A673 (cell line): Measurements from ENCODE around the gene SCTR. TPM values are rescaled to one million over a fixed set of nuclear protein-coding genes. Genes with fewer than 3 reads are reported as not detected.

ENCODE experiments used
- BruUV-seq: library from RNA; stranded (reverse); fragments of 400-500 nt; replicated peaks from 2 replicates; lab custom pipeline; 2021; lab: Mats Ljungman, UMichigan
- CTCF ChIA-PET: fragments of 300-600 bp; sonication (Branson Sonifier 250); formaldehyde crosslinking; loops from one replicate; lab custom pipeline; 2022; ENCODE audit warnings: antibody characterized with exemption; lab: Charles Lee
- POLR2A ChIA-PET: fragments of 300-600 bp; sonication (Branson Sonifier 250); formaldehyde crosslinking; loops from one replicate; lab custom pipeline; 2022; ENCODE audit warnings: antibody characterized with exemption; ENCODE audit not compliant: low non-redundant PET; lab: Charles Lee
- DNase-seq: peaks from one replicate; pipeline ENCODE4 v3.0.0-alpha.2; 2015; ENCODE audit warnings: low spot score
- H3K27ac ChIP-seq: fragments of 200-600 bp; sonication (generic); 2 replicates; pipeline ENCODE4 v1.5.1; 2016; ENCODE audit warnings: mixed run types, low read depth, mild to moderate bottlenecking, mixed read lengths, antibody characterized with exemption, low read length; ENCODE audit not compliant: poor library complexity, severe bottlenecking
- H3K27me3 ChIP-seq: fragments of 200-600 bp; sonication (generic); replicated peaks from 2 replicates; pipeline ENCODE4 v1.6.1; 2017; ENCODE audit warnings: mixed run types, low read depth, mild to moderate bottlenecking, mixed read lengths, antibody characterized with exemption, low read length; ENCODE audit not compliant: insufficient read depth, poor library complexity
- H3K36me3 ChIP-seq: fragments of 200-600 bp; sonication (generic); 2 replicates; pipeline ENCODE4 v1.6.1; 2016; ENCODE audit warnings: mixed run types, mild to moderate bottlenecking, mixed read lengths, antibody characterized with exemption, low read length; ENCODE audit not compliant: insufficient read depth, poor library complexity, severe bottlenecking
- H3K4me1 ChIP-seq: fragments of 200-600 bp; sonication (generic); 2 replicates; pipeline ENCODE4 v1.6.1; 2017; ENCODE audit warnings: mixed run types, mild to moderate bottlenecking, mixed read lengths, antibody characterized with exemption, low read length; ENCODE audit not compliant: insufficient read depth, poor library complexity, severe bottlenecking
- H3K4me3 ChIP-seq: fragments of 200-600 bp; sonication (generic); 2 replicates; pipeline ENCODE4 v1.5.1; 2016; ENCODE audit warnings: low read depth, mixed run types, mild to moderate bottlenecking, mixed read lengths, low read length; ENCODE audit not compliant: poor library complexity, severe bottlenecking
- H3K9me3 ChIP-seq: fragments of 200-600 bp; sonication (generic); 2 replicates; pipeline ENCODE4 v1.6.1; 2016; ENCODE audit warnings: mixed run types, low read depth, mild to moderate bottlenecking, mixed read lengths, antibody characterized with exemption, low read length; ENCODE audit not compliant: poor library complexity, severe bottlenecking
- EZH2 ChIP-seq: fragments of 200-600 bp; sonication (generic); IDR thresholded peaks from 2 replicates; pipeline ENCODE4 v1.6.1; 2017; ENCODE audit warnings: borderline replicate concordance, low read depth, mild to moderate bottlenecking, mixed read lengths, antibody characterized with exemption, low read length; ENCODE audit not compliant: poor library complexity, severe bottlenecking
- intact Hi-C: fragments of 100-400 bp; cut with micrococcal nuclease; formaldehyde crosslinking; loops from one replicate; pipeline ENCODE4 v1.10.0; 2022; ENCODE audit not compliant: unreplicated experiment
- total RNA-seq: library from RNA; stranded (reverse); gene quantifications from 2 replicates; pipeline ENCODE4 v1.2.3, GENCODE V29; 2021
- TF ChIP-seq, protein P1 (sequence below): fragments of 300-800, 200-600 bp; sonication (generic); conservative IDR thresholded peaks from 2 replicates; pipeline ENCODE4 v1.5.1; 2017; ENCODE audit warnings: low read depth, mild to moderate bottlenecking, antibody characterized with exemption, low read length, moderate library complexity, mixed read lengths

The SCTR gene
- total RNA-seq, 1 experiment from 2014 or later, result not detected

- no peak overlapping the region for H3K4me3 ChIP-seq
- H3K4me1 ChIP-seq, result peaks cover 13% of the 10 kb centered on the region
- no TSS peak for BruUV-seq
- no peak overlapping the region for H3K27ac ChIP-seq
- H3K27me3 ChIP-seq, result no peaks in the 10 kb centered on the region
- POLR2A ChIA-PET, result interaction anchor here (0.5 kb wide), 1 partner anchor 749 kb away, joined by 5 read pairs; no protein-coding TSS in a partner anchor
- peaks cover 19% of the 10 kb centered on the region for H3K9me3 ChIP-seq
- intact Hi-C loops, result no loop called here
- no peaks in the 10 kb centered on the region for H3K36me3 ChIP-seq
- TF ChIP-seq, protein P1, sequence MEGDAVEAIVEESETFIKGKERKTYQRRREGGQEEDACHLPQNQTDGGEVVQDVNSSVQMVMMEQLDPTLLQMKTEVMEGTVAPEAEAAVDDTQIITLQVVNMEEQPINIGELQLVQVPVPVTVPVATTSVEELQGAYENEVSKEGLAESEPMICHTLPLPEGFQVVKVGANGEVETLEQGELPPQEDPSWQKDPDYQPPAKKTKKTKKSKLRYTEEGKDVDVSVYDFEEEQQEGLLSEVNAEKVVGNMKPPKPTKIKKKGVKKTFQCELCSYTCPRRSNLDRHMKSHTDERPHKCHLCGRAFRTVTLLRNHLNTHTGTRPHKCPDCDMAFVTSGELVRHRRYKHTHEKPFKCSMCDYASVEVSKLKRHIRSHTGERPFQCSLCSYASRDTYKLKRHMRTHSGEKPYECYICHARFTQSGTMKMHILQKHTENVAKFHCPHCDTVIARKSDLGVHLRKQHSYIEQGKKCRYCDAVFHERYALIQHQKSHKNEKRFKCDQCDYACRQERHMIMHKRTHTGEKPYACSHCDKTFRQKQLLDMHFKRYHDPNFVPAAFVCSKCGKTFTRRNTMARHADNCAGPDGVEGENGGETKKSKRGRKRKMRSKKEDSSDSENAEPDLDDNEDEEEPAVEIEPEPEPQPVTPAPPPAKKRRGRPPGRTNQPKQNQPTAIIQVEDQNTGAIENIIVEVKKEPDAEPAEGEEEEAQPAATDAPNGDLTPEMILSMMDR, result no peak
- no peak for TF ChIP-seq EZH2
- CTCF ChIA-PET, result interaction anchor here (0.9 kb wide), 1 partner anchor 20 kb away, joined by 3 read pairs; no protein-coding TSS in a partner anchor
- no peak for DNase-seq
Observed at GRCh38 chr2:119536707-119537106, 12.4 kb upstream of the SCTR start.

DNA sequence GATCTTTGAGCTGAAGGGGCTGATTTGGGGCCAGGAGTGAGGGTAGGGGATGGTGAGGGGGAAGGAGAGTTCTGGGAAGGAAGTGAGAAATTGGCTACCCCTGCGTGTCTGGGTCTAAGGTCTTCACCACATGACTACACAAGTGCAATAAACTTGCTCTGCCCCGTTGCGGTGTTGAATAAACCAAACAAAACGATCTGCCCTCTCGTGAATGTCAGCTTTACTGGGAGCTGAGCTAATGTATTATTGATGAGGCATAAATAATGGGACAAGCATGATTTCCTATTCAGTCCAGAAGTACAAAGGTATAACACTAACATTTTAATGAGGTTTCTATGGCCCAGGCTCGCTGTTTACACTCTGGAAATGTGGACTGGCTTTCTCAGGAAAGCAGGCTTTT is 11.9 kb upstream of the SCTR start:
- ChIA-PET POLR2A (interaction anchor here (0.6 kb wide), 1 partner anchor 19 kb away, joined by 3 read pairs; no protein-coding TSS in a partner anchor), CTCF (interaction anchor here (0.9 kb wide), 1 partner anchor 19 kb away, joined by 3 read pairs; no protein-coding TSS in a partner anchor)
- no TSS peak for BruUV-seq
- TF ChIP-seq, protein P1, result no peak
- no peak for TF ChIP-seq EZH2
- Histone ChIP-seq H3K4me3 (no peak overlapping the region), H3K36me3 (no peaks in the 10 kb centered on the region), H3K27ac (no peak overlapping the region), H3K27me3 (no peaks in the 10 kb centered on the region), H3K4me1 (peaks cover 13% of the 10 kb centered on the region), H3K9me3 (peaks cover 19% of the 10 kb centered on the region)
- peak; percentile 44 for DNase-seq
- intact Hi-C loops, result no loop called here

DNA sequence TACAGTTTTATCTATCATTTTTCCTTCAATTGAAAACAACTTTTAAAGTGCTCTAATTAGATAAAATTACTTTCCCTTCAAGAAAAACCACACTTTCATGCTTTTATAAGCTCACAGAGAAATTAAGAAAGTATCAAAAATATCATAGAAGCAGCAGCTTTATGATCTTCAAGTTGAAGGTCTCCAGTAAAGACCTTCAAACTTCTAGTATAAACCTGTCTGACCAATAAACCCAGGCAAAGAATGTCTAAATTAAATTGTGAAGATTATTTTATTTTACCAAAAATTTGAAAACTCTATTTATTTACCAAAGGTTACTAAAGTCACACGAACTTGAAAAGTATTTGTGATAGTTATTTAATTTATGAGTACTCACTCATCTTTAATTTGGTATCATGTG is 9.3 kb upstream of the SCTR start:
- intact Hi-C loops, result no loop called here
- ChIA-PET CTCF (no interaction called here), POLR2A (no interaction called here)

More for the DNA sequence above, 9.3 kb upstream of the SCTR start:
- Histone ChIP-seq H3K36me3 (no peaks in the 10 kb centered on the region), H3K27ac (no peak overlapping the region), H3K4me3 (no peak overlapping the region), H3K27me3 (no peaks in the 10 kb centered on the region), H3K4me1 (peaks cover 13% of the 10 kb centered on the region), H3K9me3 (peaks cover 19% of the 10 kb centered on the region)
- BruUV-seq, result no TSS peak
- no peak for TF ChIP-seq EZH2
- TF ChIP-seq, protein P1, result no peak
- no peak for DNase-seq
